K562 (cell line): ENCODE measurements around the gene RHOC. TPM values are rescaled to one million over a fixed set of nuclear protein-coding genes. Genes with fewer than 3 reads are reported as not detected.
A peak's percentile ranks its signal among the peaks of the same experiment; 100 is the strongest.

ENCODE experiments used
- CC2D1A ChIP-seq: fragments of 450-650 bp; IDR thresholded peaks from 2 replicates; pipeline ENCODE4 v1.6.1; 2017; ENCODE audit warnings: mild to moderate bottlenecking
- CEBPG ChIP-seq, 3 experiments: fragments of 200-800 bp in 1 of 3; sonication (Bioruptor generic) in 1 of 3; sonication (generic) in 1 of 3; formaldehyde crosslinking in 1 of 3; IDR thresholded peaks in 2 of 3; conservative IDR thresholded peaks in 1 of 3; 2 replicates each; pipeline versions ENCODE4 v1.6.1 to v1.8.0; 2016 to 2022; ENCODE audit warnings: missing compliant biosample characterization in 2 of 3, missing genetic modification characterization in 2 of 3, mild to moderate bottlenecking in 1 of 3, missing genetic modification reagents in 1 of 3
- ESRRB ChIP-seq: fragments of 250-450 bp; sonication (Bioruptor Pico); IDR thresholded peaks from 2 replicates; pipeline ENCODE4 v1.5.0; 2020; ENCODE audit warnings: mild to moderate bottlenecking, moderate library complexity, borderline replicate concordance
- GTF2F1 ChIP-seq: IDR thresholded peaks from 2 replicates; pipeline ENCODE4 v1.6.1; 2011; ENCODE audit warnings: low read depth, low read length, improper control_type of control experiment
- NFIX ChIP-seq: fragments of 250-450 bp; sonication (Bioruptor Pico); IDR thresholded peaks from 2 replicates; pipeline ENCODE4 v1.4.0; 2020; ENCODE audit warnings: low read depth, mild to moderate bottlenecking, moderate library complexity
- PHB ChIP-seq: fragments of 250-450 bp; sonication (Bioruptor Pico); IDR thresholded peaks from 2 replicates; pipeline ENCODE4 v1.5.0; 2021
- PHF20 ChIP-seq: fragments of 450-650 bp; IDR thresholded peaks from 2 replicates; pipeline ENCODE4 v1.6.1; 2018; ENCODE audit not compliant: partially characterized antibody
- RNF219 ChIP-seq: fragments of 250-450 bp; sonication (Bioruptor Pico); IDR thresholded peaks from 2 replicates; pipeline ENCODE4 v1.5.0; 2022; ENCODE audit warnings: mild to moderate bottlenecking
- SMAD4 ChIP-seq: fragments of 250-450 bp; sonication (Bioruptor Pico); conservative IDR thresholded peaks from 2 replicates; pipeline ENCODE4 v1.8.0; 2021; ENCODE audit warnings: inconsistent platforms, mild to moderate bottlenecking, moderate library complexity
- SMARCA4 ChIP-seq: fragments of 450-650 bp; IDR thresholded peaks from 2 replicates; pipeline ENCODE4 v1.6.1; 2016
- STAT5B ChIP-seq: fragments of 250-450 bp; sonication (Bioruptor Pico); IDR thresholded peaks from 2 replicates; pipeline ENCODE4 v1.8.0; 2021; ENCODE audit warnings: mild to moderate bottlenecking, inconsistent platforms
- TAF9B ChIP-seq: fragments of 450-650 bp; IDR thresholded peaks from 2 replicates; pipeline ENCODE4 v1.6.1; 2018; ENCODE audit warnings: mild to moderate bottlenecking; ENCODE audit not compliant: partially characterized antibody
- TFAP4 ChIP-seq: sonication (generic); formaldehyde crosslinking; IDR thresholded peaks from 2 replicates; pipeline ENCODE4 v1.8.0; 2022; ENCODE audit warnings: missing genetic modification reagents, mild to moderate bottlenecking, moderate library complexity, borderline replicate concordance
- TGIF2 ChIP-seq: sonication (generic); formaldehyde crosslinking; IDR thresholded peaks from 2 replicates; pipeline ENCODE4 v1.8.1; 2022; ENCODE audit warnings: mild to moderate bottlenecking, missing genetic modification reagents, moderate library complexity
- TRIM25 ChIP-seq: fragments of 450-650 bp; IDR thresholded peaks from 2 replicates; pipeline ENCODE4 v1.7.0; 2016; ENCODE audit warnings: borderline replicate concordance
- ZNF165 ChIP-seq: fragments of 250-450 bp; sonication (Bioruptor Pico); IDR thresholded peaks from 2 replicates; pipeline ENCODE4 v1.4.0; 2020; ENCODE audit warnings: borderline replicate concordance
- ZNF395 ChIP-seq: fragments of 200-800 bp; sonication (Bioruptor generic); IDR thresholded peaks from 2 replicates; pipeline ENCODE4 v1.6.1; 2017; ENCODE audit warnings: missing genetic modification characterization, missing compliant biosample characterization
- ZNF512 ChIP-seq: IDR thresholded peaks from 2 replicates; pipeline ENCODE4 v1.6.1; 2016; ENCODE audit warnings: missing genetic modification characterization, missing compliant biosample characterization
- ZNF644 ChIP-seq: fragments of 200-800 bp; sonication (Bioruptor generic); IDR thresholded peaks from 2 replicates; pipeline ENCODE4 v1.6.1; 2016; ENCODE audit warnings: low read depth, missing genetic modification characterization, missing compliant biosample characterization
- polyA plus RNA-seq, 8 experiments: library from polyadenylated mRNA; depleted of rRNA in 4 of 8; stranded (reverse) in 5 of 8; unstranded in 3 of 8; fragments of >200 nt; fragmentation: Nextera tagmentation in 2 of 8; fragmentation: Illumina TruSeq in 1 of 8; extraction: Ambion mirVana in 2 of 8; extraction: Trizol in 1 of 8; gene quantifications; 2 replicates each; pipeline versions ENCODE4 v1.2.1 to v1.2.3, GENCODE V29; 2011 to 2014; ENCODE audit warnings: inconsistent platforms in 1 of 8, missing spikeins in 1 of 8
- total RNA-seq, 7 experiments: library from RNA; depleted of rRNA in 6 of 7; stranded (reverse); fragments of >200 nt in 6 of 7; fragmentation: Illumina TruSeq in 2 of 7; extraction: Trizol in 2 of 7; gene quantifications; 2 replicates each; pipeline versions ENCODE4 v1.2.1 to v1.2.3, GENCODE V29; 2011 to 2021; ENCODE audit warnings: low replicate concordance in 1 of 7

RHOC gene
- total and polyA plus RNA-seq, 9 of the 15 experiments (the other 6 are each of a cell fraction or from before 2014, with no cell fraction given) = 35.2 to 364 (median 204) TPM

GRCh38 chr1:112674986-112675727 lies 31.8 kb downstream of the RHOC start (continued):
- TF ChIP-seq ZNF395 (peak; percentile 70; the same call in 1 of the 2 replicates), ESRRB (CRISPR knock-in tag) (no peak), STAT5B (CRISPR knock-in tag) (no peak), CEBPG (CRISPR knock-in tag; IDR thresholded peaks at IDR 0.05) (no peak; the same call in 1 of the 2 replicates), CEBPG (tag; conservative IDR thresholded peaks at IDR 0.05 in 1 of 2, IDR thresholded peaks at IDR 0.05 in 1 of 2) (no peak), ZNF165 (0 out of 2 replicates have a peak, but pooled peaks have one; percentile 26), ZNF512 (tag) (no peak), SMAD4 (peak; percentile 56; the same call in 1 of the 2 replicates), SMARCA4 (peak; percentile 41), NFIX (CRISPR knock-in tag) (no peak), TRIM25 (no peak), CC2D1A (no peak), ZNF644 (tag) (no peak), TFAP4 (CRISPR knock-in tag) (no peak), TAF9B (no peak), TGIF2 (no peak), PHF20 (peak; percentile 14), GTF2F1 (no peak), PHB (no peak), RNF219 (CRISPR knock-in tag) (no peak)
